NCI-H2196 treated with DMSO at 0.1 percent for 48 hours (cell line): ENCODE data around the gene LPCAT1.

Source experiments
- DNase-seq: peaks from one replicate; lab custom pipeline; 2025; ENCODE audit not compliant: unreplicated experiment; lab: John Stamatoyannopoulos, UW

Gene LPCAT1

GRCh38 chr5:1555011-1555807, 31.4 kb upstream of the LPCAT1 start:
- peak; percentile 93 for DNase-seq

- DNase-seq = no peak
Measured at GRCh38 chr5:1554410-1554967, 30.7 kb upstream of the LPCAT1 start.

- DNase-seq = no peak
Measured at GRCh38 chr5:1553539-1554409, 30.0 kb upstream of the LPCAT1 start.

GRCh38 chr5:1552521-1553255, 28.9 kb upstream of the LPCAT1 start:
- DNase-seq = no peak

- DNase-seq = no peak
Measured at GRCh38 chr5:1551426-1552301, 27.9 kb upstream of the LPCAT1 start.

- DNase-seq = no peak
Measured at GRCh38 chr5:1550287-1551076, 26.7 kb upstream of the LPCAT1 start.

GRCh38 chr5:1549475-1550030, 25.8 kb upstream of the LPCAT1 start:
- DNase-seq = no peak

GRCh38 chr5:1548702-1549474, 25.1 kb upstream of the LPCAT1 start:
- no peak for DNase-seq

- DNase-seq = no peak
Measured at GRCh38 chr5:1547655-1548054, 23.9 kb upstream of the LPCAT1 start.

- no peak for DNase-seq
Measured at GRCh38 chr5:1547236-1547635, 23.5 kb upstream of the LPCAT1 start.

GRCh38 chr5:1546556-1546955, 22.8 kb upstream of the LPCAT1 start:
- no peak for DNase-seq

- peak; percentile 95 for DNase-seq
Measured at GRCh38 chr5:1545805-1546355, 22.1 kb upstream of the LPCAT1 start.

- DNase-seq = no peak
Measured at GRCh38 chr5:1545126-1545804, 21.5 kb upstream of the LPCAT1 start.

GRCh38 chr5:1544294-1544961, 20.7 kb upstream of the LPCAT1 start:
- no peak for DNase-seq

GRCh38 chr5:1543398-1544293, 19.9 kb upstream of the LPCAT1 start:
- no peak for DNase-seq

GRCh38 chr5:1542781-1543180, 19.0 kb upstream of the LPCAT1 start:
- no peak for DNase-seq
